PC-9 (cell line): Measurements from ENCODE around the gene CNTNAP5.

Experiments used
- CTCF ChIP-seq: fragments of 200-600 bp; sonication (generic); conservative IDR thresholded peaks from 2 replicates; pipeline ENCODE4 v1.6.1; 2017; ENCODE audit warnings: mixed run types, antibody characterized with exemption, mild to moderate bottlenecking, moderate library complexity
- EZH2 ChIP-seq: fragments of 200-600 bp; sonication (generic); IDR thresholded peaks from 2 replicates; pipeline ENCODE4 v1.8.0; 2017; ENCODE audit warnings: antibody characterized with exemption, low read depth

GRCh38 chr2:124001696-124002430, 23.2 kb upstream of the CNTNAP5 start:
- TF ChIP-seq CTCF: no peak
- TF ChIP-seq EZH2: no peak
